A549 (cell line): ENCODE data around the gene ELN.

ENCODE experiments used
- TF ChIP-seq, protein P1 (sequence below): fragments of >200 bp; sonication (Bioruptor Twin); formaldehyde crosslinking; IDR thresholded peaks from 3 replicates; pipeline ENCODE4 v1.5.1; 2016
- TF ChIP-seq, protein P2 (sequence below): IDR thresholded peaks from 2 replicates; pipeline ENCODE4 v1.6.1; 2012

DNA sequence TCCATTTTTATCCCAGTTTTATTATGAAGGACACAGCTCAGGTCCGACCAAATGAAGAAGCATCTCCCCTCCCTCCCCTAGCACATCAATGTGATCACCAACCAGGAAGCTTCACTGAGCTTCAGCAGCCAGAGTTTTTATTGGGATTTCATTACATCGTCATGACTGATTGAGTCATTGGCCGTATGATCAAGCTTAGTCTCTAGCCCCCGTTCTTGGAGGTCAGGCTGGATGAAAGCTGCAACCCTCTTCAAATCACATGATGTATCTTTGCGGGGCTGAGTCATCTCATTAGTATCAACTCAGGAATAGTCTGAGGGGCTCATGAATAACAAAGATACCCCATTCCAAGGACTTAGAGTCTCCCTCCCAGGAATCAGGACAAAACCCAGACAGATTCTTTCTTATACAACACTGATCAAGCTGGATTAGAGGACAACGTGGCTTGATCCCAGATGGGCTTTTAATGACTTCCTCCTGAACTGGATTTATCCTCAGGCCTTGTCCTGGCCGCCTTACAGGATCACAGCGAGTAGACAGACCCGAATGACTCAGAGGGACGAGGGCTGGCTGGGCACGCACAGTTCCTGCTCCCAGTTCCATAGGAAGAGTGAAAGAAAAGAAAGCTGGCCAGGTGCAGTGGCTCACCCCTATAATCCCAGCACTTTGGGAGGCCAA lies 70.1 kb downstream of the ELN start:
- TF ChIP-seq, protein P1, sequence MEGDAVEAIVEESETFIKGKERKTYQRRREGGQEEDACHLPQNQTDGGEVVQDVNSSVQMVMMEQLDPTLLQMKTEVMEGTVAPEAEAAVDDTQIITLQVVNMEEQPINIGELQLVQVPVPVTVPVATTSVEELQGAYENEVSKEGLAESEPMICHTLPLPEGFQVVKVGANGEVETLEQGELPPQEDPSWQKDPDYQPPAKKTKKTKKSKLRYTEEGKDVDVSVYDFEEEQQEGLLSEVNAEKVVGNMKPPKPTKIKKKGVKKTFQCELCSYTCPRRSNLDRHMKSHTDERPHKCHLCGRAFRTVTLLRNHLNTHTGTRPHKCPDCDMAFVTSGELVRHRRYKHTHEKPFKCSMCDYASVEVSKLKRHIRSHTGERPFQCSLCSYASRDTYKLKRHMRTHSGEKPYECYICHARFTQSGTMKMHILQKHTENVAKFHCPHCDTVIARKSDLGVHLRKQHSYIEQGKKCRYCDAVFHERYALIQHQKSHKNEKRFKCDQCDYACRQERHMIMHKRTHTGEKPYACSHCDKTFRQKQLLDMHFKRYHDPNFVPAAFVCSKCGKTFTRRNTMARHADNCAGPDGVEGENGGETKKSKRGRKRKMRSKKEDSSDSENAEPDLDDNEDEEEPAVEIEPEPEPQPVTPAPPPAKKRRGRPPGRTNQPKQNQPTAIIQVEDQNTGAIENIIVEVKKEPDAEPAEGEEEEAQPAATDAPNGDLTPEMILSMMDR = no peak
- TF ChIP-seq, protein P2, sequence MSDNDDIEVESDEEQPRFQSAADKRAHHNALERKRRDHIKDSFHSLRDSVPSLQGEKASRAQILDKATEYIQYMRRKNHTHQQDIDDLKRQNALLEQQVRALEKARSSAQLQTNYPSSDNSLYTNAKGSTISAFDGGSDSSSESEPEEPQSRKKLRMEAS = no peak
